Loucy (cell line): ENCODE results near the gene LYZ.

Experiments used
- CTCF ChIP-seq: fragments of 200-600 bp; sonication (generic); conservative IDR thresholded peaks from 2 replicates; pipeline ENCODE4 v1.5.1; 2014; ENCODE audit warnings: mild to moderate bottlenecking, antibody characterized with exemption, low read length
- EZH2phosphoT487 ChIP-seq: fragments of 200-600 bp; IDR thresholded peaks from 2 replicates; pipeline ENCODE4 v1.6.1; 2018; ENCODE audit warnings: antibody characterized with exemption, mild to moderate bottlenecking, moderate library complexity, borderline replicate concordance

GRCh38 chr12:69396963-69397362, 48.8 kb downstream of the LYZ start:
- TF ChIP-seq CTCF (no peak), EZH2phosphoT487 (no peak)
